OCI-LY3 (cell line): Measurements from ENCODE around the gene NEUROD2.

Experiments used
- CTCF ChIP-seq: fragments of 200-600, 300-600 bp; sonication (generic); IDR thresholded peaks from 2 replicates; pipeline ENCODE4 v1.5.1; 2014; ENCODE audit warnings: antibody characterized with exemption, low read length, low read depth
- EZH2phosphoT487 ChIP-seq: fragments of 200-600 bp; shearing (Covaris generic); IDR thresholded peaks from 2 replicates; pipeline ENCODE4 v1.6.1; 2018; ENCODE audit warnings: antibody characterized with exemption, mixed run types, low read depth

DNA sequence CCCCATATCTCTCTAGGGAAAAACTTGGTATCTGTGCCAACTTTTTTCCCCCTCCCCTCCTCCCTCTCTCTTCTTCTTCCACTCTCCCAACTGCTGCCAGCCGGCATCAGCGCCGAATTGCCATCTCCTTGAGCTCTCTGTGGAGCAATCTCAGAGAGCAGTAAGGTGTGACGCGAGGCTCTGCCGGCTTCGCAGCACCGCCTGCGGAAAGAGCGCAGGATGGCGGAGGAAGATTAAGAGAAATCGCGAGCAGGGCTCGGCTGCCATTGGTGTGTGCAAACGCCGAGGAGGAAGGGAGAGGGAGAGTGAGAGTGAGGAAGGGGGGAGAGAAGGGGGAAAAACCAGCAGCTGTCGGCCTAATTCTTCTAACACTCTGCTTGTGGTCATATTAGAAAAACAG, 44.2 kb downstream of the NEUROD2 start:
- no peak for TF ChIP-seq CTCF
- TF ChIP-seq EZH2phosphoT487 = no peak
